ENCODE data around the gene DIPK1A. TPM values are rescaled to one million over a fixed set of nuclear protein-coding genes. Genes with fewer than 3 reads are reported as not detected.

DIPK1A gene
- polyA plus RNA-seq, 1 donor from 2014 or later, result 10.0 TPM

DNA sequence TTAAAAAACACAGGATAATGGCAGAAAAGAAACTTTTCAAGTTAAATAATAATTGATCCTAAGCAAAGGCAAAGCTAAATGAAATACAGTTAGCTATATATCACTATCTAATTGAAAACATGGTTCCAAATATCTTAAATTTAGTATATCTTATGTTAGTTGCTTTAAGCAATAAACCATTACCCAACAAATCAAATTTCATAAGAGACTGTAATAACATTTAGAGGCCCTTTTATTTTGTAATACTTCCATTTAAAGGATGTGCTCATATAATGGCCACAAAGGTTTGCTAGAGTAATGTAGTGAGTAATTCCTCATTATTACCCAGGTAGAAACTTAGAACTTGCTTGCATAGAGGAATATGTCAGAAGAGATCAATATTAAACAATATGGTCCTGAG is 97.1 kb downstream of the DIPK1A start:
- Histone ChIP-seq H3K79me2 (replicated peaks; ENCODE audit: insufficient read depth, low read length) (no peaks in the 10 kb centered on the region), H3K9me3 (ENCODE audit: low read length) (no peaks in the 10 kb centered on the region), H2AFZ (ENCODE audit: low read depth, low read length) (no peak overlapping the region), H3F3A (ENCODE audit: insufficient read depth, low read length, poor library complexity, severe bottlenecking) (no peaks in the 10 kb centered on the region), H3K27ac (ENCODE audit: low read length) (no peak overlapping the region), H3K4me2 (ENCODE audit: low read length) (no peak overlapping the region), H3K27me3 (ENCODE audit: insufficient read depth, low read depth, low read length) (no peaks in the 10 kb centered on the region), H3K9ac (ENCODE audit: low read length) (no peak overlapping the region), H3K9me2 (ENCODE audit: insufficient read depth, low read length) (no peaks in the 10 kb centered on the region), H3K4me3 (ENCODE audit: low read length) (no peak overlapping the region), H4K20me1 (ENCODE audit: insufficient read depth) (no peaks in the 10 kb centered on the region), H3K36me3 (ENCODE audit: insufficient read depth, low read length) (no peaks in the 10 kb centered on the region)
- TF ChIP-seq MXI1 (conservative IDR thresholded peaks at IDR 0.05; ENCODE audit: poor library complexity, severe bottlenecking) (no peak), RAD21 (conservative IDR thresholded peaks at IDR 0.05) (no peak), EP300 (conservative IDR thresholded peaks at IDR 0.05; ENCODE audit: poor library complexity, severe bottlenecking) (no peak), TAF1 (IDR thresholded peaks at IDR 0.05; ENCODE audit: low read depth) (no peak), EZH2 (IDR thresholded peaks at IDR 0.05; ENCODE audit: borderline replicate concordance, insufficient read depth, low read length, poor library complexity, severe bottlenecking) (no peak), POLR2AphosphoS5 (IDR thresholded peaks at IDR 0.05) (no peak), SMC3 (conservative IDR thresholded peaks at IDR 0.05; ENCODE audit: poor library complexity) (no peak)
- TF ChIP-seq, protein P1, sequence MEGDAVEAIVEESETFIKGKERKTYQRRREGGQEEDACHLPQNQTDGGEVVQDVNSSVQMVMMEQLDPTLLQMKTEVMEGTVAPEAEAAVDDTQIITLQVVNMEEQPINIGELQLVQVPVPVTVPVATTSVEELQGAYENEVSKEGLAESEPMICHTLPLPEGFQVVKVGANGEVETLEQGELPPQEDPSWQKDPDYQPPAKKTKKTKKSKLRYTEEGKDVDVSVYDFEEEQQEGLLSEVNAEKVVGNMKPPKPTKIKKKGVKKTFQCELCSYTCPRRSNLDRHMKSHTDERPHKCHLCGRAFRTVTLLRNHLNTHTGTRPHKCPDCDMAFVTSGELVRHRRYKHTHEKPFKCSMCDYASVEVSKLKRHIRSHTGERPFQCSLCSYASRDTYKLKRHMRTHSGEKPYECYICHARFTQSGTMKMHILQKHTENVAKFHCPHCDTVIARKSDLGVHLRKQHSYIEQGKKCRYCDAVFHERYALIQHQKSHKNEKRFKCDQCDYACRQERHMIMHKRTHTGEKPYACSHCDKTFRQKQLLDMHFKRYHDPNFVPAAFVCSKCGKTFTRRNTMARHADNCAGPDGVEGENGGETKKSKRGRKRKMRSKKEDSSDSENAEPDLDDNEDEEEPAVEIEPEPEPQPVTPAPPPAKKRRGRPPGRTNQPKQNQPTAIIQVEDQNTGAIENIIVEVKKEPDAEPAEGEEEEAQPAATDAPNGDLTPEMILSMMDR (IDR thresholded peaks at IDR 0.05; ENCODE audit: poor library complexity, severe bottlenecking), result no peak
- TF ChIP-seq, protein P2, sequence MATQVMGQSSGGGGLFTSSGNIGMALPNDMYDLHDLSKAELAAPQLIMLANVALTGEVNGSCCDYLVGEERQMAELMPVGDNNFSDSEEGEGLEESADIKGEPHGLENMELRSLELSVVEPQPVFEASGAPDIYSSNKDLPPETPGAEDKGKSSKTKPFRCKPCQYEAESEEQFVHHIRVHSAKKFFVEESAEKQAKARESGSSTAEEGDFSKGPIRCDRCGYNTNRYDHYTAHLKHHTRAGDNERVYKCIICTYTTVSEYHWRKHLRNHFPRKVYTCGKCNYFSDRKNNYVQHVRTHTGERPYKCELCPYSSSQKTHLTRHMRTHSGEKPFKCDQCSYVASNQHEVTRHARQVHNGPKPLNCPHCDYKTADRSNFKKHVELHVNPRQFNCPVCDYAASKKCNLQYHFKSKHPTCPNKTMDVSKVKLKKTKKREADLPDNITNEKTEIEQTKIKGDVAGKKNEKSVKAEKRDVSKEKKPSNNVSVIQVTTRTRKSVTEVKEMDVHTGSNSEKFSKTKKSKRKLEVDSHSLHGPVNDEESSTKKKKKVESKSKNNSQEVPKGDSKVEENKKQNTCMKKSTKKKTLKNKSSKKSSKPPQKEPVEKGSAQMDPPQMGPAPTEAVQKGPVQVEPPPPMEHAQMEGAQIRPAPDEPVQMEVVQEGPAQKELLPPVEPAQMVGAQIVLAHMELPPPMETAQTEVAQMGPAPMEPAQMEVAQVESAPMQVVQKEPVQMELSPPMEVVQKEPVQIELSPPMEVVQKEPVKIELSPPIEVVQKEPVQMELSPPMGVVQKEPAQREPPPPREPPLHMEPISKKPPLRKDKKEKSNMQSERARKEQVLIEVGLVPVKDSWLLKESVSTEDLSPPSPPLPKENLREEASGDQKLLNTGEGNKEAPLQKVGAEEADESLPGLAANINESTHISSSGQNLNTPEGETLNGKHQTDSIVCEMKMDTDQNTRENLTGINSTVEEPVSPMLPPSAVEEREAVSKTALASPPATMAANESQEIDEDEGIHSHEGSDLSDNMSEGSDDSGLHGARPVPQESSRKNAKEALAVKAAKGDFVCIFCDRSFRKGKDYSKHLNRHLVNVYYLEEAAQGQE (IDR thresholded peaks at IDR 0.05; ENCODE audit: borderline replicate concordance), result no peak

DNA sequence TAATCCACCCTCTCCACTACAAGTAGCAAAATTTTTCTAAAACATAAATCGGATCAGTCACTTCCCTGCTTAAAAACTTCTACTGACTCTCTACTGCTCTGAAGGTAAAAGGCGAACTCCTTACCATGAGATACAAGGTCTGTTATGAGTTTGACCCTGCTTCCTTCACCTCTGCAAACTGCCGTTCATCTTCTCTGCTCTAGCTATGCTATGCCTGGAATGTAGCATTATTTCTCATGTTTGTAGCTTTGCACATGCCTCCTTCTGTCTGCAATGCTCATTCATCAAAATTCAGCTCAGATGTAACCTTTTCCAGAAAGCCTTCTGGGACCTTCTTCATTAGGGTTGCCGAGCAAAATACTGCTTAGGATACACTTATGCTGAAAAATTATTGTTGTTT is 98.7 kb downstream of the DIPK1A start:
- Histone ChIP-seq H3K27me3 (ENCODE audit: insufficient read depth, low read depth, low read length) (no peaks in the 10 kb centered on the region), H3K4me2 (ENCODE audit: low read length) (no peak overlapping the region), H3K79me2 (replicated peaks; ENCODE audit: insufficient read depth, low read length) (no peaks in the 10 kb centered on the region), H3K36me3 (ENCODE audit: insufficient read depth, low read length) (no peaks in the 10 kb centered on the region), H2AFZ (ENCODE audit: low read depth, low read length) (no peak overlapping the region), H3K9ac (ENCODE audit: low read length) (no peak overlapping the region), H3K9me3 (ENCODE audit: low read length) (no peaks in the 10 kb centered on the region), H3K9me2 (ENCODE audit: insufficient read depth, low read length) (no peaks in the 10 kb centered on the region), H3K27ac (ENCODE audit: low read length) (no peak overlapping the region), H3K4me3 (ENCODE audit: low read length) (no peak overlapping the region), H3F3A (ENCODE audit: insufficient read depth, low read length, poor library complexity, severe bottlenecking) (no peaks in the 10 kb centered on the region), H4K20me1 (ENCODE audit: insufficient read depth) (no peaks in the 10 kb centered on the region)
- TF ChIP-seq POLR2AphosphoS5 (IDR thresholded peaks at IDR 0.05), result no peak
- no peak for TF ChIP-seq EZH2 (IDR thresholded peaks at IDR 0.05; ENCODE audit: borderline replicate concordance, insufficient read depth, low read length, poor library complexity, severe bottlenecking)
- TF ChIP-seq, protein P1 (IDR thresholded peaks at IDR 0.05; ENCODE audit: poor library complexity, severe bottlenecking), result no peak
- TF ChIP-seq MXI1 (conservative IDR thresholded peaks at IDR 0.05; ENCODE audit: poor library complexity, severe bottlenecking), result no peak
- TF ChIP-seq, protein P2 (IDR thresholded peaks at IDR 0.05; ENCODE audit: borderline replicate concordance), result no peak
- no peak for TF ChIP-seq SMC3 (conservative IDR thresholded peaks at IDR 0.05; ENCODE audit: poor library complexity)
- no peak for TF ChIP-seq EP300 (conservative IDR thresholded peaks at IDR 0.05; ENCODE audit: poor library complexity, severe bottlenecking)

Measured in neural cell (in vitro differentiated cells).